GM18520 (cell line): ENCODE data around the gene MUC5B.
"Not testable (repeated sequence)": the region's sequence is repeated elsewhere in the genome, so short reads cannot be mapped to it uniquely, and the experiment has no call there.

Experiments
- ATAC-seq: cut with Tn5 transposase; IDR thresholded peaks from one replicate; pipeline ENCODE4 v1.9.1; 2021; ENCODE audit not compliant: unreplicated experiment

Gene MUC5B

GRCh38 chr11:1201395-1202153 lies 21.3 kb upstream of the MUC5B start:
- ATAC-seq, result no peak

GRCh38 chr11:1202154-1202775 lies 20.6 kb upstream of the MUC5B start:
- ATAC-seq, result no peak

GRCh38 chr11:1202776-1203504 lies 19.9 kb upstream of the MUC5B start:
- ATAC-seq, result no peak

- ATAC-seq, result no peak
These were observed 19.2 kb upstream of the MUC5B start for GRCh38 chr11:1203505-1204271.

GRCh38 chr11:1204381-1205101 lies 18.3 kb upstream of the MUC5B start:
- ATAC-seq, result no peak

GRCh38 chr11:1205121-1205986 lies 17.5 kb upstream of the MUC5B start:
- ATAC-seq, result no peak

- no peak for ATAC-seq
These were observed 16.9 kb upstream of the MUC5B start for GRCh38 chr11:1205987-1206331.

- ATAC-seq, result no peak
These were observed 16.2 kb upstream of the MUC5B start for GRCh38 chr11:1206391-1207271.

GRCh38 chr11:1207401-1208143 lies 15.3 kb upstream of the MUC5B start:
- ATAC-seq, result no peak

- no peak for ATAC-seq
These were observed 14.8 kb upstream of the MUC5B start for GRCh38 chr11:1208144-1208393.

- no peak for ATAC-seq
These were observed 14.2 kb upstream of the MUC5B start for GRCh38 chr11:1208394-1209261.

- no peak for ATAC-seq
These were observed 13.4 kb upstream of the MUC5B start for GRCh38 chr11:1209371-1210057.

GRCh38 chr11:1211838-1212237 lies 11.0 kb upstream of the MUC5B start:
- no peak for ATAC-seq

- ATAC-seq, result not testable (repeated sequence)
These were observed 7.0 kb upstream of the MUC5B start for GRCh38 chr11:1215826-1216225.

- no peak for ATAC-seq
These were observed 5.7 kb upstream of the MUC5B start for GRCh38 chr11:1217151-1217550.

GRCh38 chr11:1218256-1218787 lies 4.5 kb upstream of the MUC5B start:
- no peak for ATAC-seq
